ENCODE data around the gene CCDC85A.

DNA sequence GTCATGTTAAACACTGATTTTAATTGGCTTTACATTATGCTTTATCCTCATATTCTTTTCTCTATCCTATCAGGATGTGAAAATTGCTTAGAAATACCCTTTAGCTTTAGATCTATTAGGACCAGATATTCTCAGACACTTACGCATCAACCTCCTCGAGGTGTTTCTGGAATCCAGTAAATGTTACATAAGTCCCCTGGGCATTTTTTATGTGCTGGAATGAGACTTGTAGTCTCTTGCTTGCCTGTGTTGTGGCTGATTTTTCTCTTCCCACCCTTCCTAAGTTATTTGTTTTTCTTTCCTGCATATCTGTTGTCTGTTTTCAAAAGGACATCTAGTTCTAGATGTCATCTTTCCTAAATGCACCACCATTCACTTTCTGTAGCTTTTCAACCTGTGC is 197.1 kb downstream of the CCDC85A start:
- no peak for TF ChIP-seq CTCF (conservative IDR thresholded peaks at IDR 0.05; ENCODE audit: low read depth in 2 of 2)
- TF ChIP-seq REST (IDR thresholded peaks at IDR 0.05; ENCODE audit: unreplicated experiment), result no peak
- no peak for TF ChIP-seq POLR2AphosphoS5 (IDR thresholded peaks at IDR 0.05; ENCODE audit: low read depth)
- no peak for TF ChIP-seq EZH2phosphoT487 (IDR thresholded peaks at IDR 0.05; ENCODE audit: unreplicated experiment)
- TF ChIP-seq ETS1 (IDR thresholded peaks at IDR 0.05), result no peak
- TF ChIP-seq ZNF331 (CRISPR knock-in tag; IDR thresholded peaks at IDR 0.05; ENCODE audit: low read depth), result no peak
- no peak for TF ChIP-seq ZNF114 (CRISPR knock-in tag; IDR thresholded peaks at IDR 0.05)
- TF ChIP-seq EZH2 (IDR thresholded peaks at IDR 0.05; ENCODE audit: low read depth, unreplicated experiment), result no peak
- no peak for TF ChIP-seq STAT1 (IDR thresholded peaks at IDR 0.05; ENCODE audit: unreplicated experiment)

Data from GM23338 (cell line).